GM18520 (cell line): ENCODE measurements around the gene C9orf152.

Experiments used
- ATAC-seq: cut with Tn5 transposase; IDR thresholded peaks from one replicate; pipeline ENCODE4 v1.9.1; 2021; ENCODE audit not compliant: unreplicated experiment

The C9orf152 gene

DNA sequence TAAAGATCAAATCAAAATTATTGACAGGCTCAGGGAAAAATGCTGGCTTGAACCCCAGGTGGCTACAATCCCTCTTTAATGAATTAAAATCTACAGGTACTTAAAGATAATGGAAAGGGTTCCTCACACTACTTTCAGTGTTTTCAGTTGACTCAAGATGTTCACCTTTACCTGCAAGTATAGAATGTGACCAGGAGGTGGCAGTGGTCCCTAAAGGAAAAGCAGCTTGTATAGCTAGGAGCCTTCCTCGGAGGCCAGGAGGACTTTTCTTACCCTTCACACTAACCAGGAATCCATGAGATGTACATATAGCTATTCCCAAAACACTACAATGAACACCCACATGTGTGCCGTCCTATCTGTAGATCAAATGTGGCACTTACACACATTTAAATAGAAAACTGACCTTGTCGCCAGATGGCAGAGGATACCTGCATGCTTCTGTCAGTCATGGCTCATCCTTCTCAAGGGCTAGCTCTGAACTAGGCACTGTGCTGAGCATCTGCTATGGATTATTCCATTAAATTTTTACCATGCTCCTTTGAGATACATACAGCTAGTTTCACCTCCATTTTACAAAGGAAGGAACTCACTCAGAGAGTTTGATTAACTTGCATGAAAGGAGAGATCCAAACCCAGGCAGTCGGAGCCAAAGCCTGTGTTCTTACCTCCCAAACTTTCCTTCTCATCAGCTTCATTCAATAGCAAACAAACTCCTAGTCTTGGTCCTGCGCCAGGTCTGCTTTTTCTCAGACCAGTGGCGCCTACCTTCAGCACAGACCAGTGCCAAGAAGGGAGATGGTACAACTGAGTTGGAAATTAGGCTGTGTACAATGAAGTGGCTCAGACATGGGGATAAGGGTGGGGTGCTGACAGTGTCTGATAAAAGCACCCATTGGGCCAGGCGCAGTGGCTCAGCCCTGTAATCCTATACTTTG is 24.5 kb downstream of the C9orf152 start:
- ATAC-seq: peak; percentile 77

DNA sequence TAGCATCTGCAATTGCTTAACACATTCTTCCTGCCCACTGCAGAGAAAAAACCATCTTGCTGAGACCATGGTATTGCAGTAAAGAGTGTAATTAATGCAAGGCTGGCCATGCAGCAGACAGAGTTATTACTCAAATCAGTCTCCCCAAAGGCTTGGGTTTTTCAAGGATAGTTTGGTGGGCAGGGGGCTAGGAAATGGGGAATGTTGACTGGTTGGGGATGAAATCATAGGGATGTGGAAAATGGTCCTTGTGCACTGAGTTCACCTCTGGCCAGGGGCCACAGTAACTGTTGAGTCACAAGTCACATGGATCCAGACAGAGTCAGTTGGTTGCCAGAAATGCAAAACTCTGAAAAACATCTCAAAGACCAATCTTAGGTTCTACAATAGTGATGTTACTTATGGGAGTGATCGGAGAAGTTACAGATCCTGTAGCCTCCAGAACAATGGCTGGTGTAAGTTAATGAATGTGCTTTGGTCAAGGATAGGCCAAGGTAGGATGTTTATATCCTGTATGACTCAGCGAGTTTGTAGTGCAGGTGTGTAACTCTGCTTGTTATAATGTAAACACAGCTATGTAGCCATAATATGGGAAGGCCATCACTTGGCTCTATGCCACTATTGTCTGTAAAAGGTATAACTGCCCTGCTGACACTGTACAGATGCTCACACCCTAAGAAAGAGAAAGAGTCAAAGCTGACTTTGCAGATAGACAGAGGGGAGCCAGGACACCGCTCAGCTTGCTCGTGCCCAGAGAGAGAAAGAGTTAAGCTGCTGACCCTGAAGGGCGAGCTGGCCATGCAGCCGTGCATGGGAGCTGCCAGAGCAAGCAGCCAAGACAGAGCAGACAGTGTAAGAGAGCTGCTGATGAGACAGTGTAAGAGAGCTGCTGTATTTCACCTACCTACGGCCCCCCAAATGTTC is 27.2 kb downstream of the C9orf152 start:
- ATAC-seq: no peak

DNA sequence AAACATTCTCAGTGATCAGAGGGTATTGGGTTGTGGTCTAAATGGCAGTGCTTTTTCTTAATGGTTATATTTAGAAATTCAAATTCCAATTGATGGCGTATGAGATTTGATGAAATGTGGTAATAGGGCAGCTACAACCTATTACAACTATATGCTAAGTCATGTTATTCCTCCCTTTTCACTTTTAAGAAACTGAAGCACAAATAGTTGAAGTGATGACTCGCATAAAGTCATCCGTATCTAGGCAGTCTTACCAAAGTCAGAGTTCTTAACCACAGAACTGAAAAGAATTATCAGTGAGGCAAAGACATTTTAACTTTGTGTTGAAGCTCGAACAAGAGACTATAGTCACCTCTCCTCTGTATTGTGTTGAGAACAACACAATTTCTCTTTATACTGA is 28.2 kb downstream of the C9orf152 start:
- ATAC-seq: no peak

DNA sequence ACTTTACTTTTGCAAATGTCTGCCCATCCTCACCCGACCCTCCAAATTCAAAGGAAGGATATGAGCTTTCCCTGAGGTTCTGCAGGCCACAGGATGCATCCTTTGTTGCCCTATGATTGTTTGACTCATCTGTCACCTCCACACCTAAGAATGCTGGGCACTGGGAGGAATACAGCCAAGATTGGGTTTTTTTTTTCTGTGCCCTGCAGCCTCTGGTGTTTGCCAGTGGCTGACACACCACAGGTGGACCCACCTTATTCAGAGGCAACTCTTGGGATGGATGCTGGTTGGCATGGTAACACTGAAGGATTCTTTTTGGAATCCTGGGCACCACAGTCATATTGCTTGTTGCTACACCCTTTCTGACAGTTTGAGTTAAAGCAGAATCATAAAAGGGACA is 29.7 kb downstream of the C9orf152 start:
- no peak for ATAC-seq

DNA sequence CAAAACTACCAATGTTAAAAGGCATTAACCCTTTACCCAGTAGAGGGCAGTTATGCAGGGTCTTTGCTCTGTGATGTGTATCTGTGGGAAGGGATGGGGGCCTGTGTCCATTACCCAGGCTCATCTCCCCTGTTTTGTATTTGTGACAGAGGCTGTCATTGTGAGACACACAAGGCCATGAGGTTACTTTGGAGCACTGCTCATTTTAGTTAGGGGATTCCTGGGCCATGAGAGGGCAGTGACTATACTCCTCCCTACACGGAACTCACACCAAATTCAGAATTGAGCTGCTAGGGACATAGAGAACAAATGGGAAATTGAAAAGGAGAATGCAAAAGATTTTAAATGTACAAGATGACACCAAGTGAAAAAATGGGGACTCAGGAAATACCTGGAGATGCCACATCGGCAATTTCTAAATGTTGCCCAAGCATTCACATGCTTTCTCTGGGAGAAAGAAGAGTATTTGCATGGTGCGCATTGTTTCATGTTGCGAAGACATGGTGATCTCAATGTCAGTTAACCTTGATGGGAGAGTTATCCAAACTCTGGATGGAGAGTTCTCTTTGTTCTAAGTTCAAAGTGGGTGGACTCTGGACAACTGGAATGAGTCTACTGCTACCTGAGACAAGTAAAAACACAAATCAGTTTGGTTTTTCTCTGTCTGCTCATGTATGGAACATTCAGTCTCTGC is 32.5 kb downstream of the C9orf152 start:
- no peak for ATAC-seq

DNA sequence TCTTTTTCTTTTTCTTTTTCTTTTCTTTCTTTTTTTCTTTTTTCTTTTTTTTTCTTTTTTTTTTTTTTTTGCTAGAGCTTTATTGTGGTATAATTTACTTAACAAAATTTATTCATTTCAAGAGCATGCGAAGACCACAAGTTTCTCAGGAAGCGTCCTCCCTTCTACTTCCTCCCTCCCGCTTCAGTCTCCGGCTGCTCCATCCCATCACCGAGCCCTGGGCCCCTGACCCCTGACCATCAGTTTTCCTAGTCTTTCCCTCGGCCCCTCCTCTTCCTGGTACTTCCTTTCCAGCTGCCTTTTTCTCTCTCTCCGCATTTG is 34.7 kb downstream of the C9orf152 start:
- ATAC-seq: no peak

DNA sequence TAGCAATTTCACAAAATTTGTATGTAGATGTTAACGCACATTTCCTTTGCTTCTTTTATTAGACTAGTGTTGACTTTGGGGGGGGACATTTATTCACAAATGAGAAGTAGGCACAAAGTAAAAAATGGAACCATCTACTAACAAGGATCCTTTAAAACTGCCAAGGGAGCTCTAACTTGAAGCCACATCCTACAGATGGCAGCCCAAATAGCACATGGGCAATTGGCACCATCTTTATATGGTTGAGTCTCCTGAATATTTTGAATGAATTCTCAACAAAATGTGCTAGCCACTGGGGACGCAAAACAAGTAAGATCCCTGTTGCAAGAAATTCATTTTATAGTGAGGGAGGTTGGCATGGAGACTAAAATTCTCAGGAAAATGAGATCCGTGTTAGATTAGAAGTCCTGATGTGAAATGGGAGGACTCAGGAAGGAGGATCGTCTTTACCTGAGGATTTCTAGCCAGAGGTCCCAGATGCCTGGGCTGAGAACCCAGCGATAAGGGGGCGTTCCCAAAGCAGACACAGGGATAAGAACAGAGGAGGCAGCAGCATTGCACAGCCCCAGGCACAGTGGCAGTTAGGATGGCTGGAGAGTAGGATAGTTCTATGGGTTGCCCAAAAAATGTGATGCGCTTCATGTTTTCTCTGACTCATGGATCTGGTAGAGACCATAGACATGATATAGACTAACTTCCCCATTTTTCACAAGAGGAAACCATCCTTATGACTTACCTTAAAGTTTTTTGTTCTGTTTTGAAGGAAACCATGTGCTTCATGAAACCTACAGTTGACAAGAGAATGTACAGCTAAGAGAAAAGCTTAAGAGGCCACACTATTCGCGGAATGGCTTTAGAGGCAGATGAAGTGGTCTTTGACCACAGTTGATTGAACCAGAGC is 37.4 kb downstream of the C9orf152 start:
- no peak for ATAC-seq

DNA sequence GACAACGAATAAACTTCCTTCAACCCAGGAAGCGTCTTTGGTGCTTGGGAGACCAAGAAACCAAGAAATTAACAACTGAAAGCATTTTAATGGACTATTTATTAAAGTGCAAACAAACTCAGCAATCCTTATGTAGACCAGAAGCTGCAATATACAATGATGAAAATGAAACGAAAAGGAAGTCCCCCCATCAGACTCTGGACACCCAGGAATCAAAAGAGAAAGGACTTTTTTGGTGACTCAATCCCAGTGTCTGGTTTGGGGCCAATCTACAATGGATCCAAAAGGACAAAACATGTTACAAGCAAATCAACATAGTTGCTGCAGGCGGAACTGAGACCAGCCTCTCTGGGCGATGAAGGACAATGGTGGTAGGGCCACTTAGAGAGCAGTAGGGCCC is 39.5 kb downstream of the C9orf152 start:
- ATAC-seq: no peak

DNA sequence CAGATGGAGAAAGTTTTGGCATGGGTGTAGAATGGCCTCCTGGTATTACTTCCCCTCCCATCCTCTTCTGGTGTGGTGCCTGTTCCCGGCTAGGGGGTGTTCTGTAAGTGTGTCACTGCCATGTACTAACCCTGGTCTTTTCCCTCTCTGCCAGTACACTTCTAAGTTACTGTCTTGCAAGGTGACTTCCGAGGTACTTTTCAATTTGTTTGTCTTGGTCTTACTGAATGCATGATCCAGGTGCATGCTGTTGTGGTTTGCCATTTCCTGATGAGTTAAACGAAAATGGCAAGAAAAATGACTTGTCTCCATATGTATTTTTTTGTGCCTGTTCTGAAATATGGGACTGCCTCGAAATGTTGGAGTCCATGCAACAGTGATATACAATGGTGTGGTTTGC is 46.0 kb downstream of the C9orf152 start:
- ATAC-seq: no peak

DNA sequence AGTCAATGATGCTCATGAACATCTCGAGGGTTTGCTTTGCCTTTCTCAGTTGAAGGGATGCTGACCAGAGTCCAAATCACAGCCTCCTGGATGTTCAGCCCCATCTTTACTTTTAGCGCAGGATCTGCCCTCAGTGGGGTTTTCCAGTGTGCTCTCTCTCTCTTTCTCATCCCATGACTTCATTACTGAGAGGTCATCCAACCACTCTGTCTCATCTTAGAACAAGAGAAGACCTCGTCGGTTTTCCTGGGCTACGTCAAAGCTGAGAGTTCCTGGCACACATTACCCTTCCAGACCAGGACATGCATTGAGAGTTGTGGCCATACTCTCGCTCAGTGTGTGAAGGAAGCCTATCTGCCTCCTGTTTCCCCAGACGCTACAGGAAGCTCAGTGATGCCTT is 47.3 kb downstream of the C9orf152 start:
- no peak for ATAC-seq

DNA sequence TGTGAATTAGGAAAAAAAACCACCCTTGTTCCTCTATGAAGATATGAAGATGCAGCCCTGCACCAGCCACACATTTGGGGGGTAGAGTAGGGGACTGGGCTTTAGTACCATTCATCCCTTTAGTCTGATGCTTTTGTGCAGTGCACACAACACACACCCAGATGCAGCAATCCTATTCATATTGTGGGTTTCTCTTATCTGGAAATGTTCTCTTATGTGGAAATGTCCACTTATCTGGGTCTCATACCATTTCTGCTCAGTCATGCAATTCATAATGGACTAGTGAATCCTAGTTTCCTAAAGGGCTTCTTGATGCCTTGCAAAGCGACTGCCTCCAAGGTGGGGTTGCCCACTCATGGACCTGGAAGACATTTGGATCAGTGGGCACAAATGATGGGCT is 47.8 kb downstream of the C9orf152 start:
- ATAC-seq: no peak

DNA sequence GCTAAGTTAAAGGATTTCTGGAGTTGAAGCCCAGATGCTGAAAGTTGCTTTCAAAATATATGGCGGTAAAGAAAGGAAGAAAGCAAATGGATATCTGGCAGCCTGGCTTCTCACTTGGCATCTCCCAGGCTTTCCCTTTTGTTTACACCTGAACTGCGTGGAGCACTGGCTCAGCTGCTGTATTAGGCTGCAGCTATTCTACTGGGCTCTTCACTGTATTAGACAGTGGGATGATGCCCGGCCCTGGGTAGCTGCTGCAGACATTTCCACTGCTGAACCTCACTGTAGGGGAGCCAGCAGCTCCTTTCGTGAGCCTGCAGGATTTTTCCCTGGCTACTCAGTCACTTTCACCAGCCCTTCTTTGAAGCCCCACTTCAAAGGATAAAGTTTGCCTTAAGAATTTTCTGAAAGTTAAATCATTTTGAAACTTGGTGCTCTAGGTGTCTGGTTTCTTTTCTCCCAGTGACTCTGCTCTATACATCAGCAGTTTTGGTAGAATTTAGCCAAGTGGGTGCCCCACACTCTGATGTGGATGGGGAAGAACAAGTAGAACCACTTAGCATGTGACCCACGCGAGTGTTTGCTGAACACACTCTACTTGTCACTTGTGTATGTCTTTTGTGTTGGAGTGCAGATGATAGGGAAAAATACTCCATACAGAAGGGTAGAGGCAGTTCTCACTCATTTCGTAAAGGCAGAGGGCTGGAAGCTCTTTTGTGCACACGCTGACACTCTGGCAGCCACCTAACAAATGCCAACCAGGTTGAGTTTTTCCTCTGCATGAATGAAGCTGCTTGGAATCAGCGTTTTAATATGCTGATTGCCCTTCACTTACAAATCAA is 49.9 kb downstream of the C9orf152 start:
- no peak for ATAC-seq

DNA sequence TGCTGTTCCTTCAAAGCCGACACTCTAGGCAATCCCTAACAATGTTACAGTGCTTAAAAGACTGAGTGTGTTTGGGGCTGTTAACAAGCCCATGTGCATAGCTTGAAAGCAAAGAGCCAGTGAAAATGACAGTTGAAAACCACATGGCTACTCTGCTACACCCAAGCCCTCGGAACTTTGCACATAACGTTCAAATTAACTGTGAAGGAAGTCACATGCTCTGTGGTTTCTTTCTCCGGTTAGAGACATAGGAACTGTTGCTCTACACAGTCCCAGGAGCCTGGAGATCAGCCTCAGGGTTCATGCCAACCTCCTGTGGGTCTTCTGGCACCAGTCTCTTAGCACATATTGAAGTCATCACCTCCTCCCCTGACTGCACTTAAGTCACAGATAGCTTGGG is 51.1 kb downstream of the C9orf152 start:
- ATAC-seq: peak; percentile 78

DNA sequence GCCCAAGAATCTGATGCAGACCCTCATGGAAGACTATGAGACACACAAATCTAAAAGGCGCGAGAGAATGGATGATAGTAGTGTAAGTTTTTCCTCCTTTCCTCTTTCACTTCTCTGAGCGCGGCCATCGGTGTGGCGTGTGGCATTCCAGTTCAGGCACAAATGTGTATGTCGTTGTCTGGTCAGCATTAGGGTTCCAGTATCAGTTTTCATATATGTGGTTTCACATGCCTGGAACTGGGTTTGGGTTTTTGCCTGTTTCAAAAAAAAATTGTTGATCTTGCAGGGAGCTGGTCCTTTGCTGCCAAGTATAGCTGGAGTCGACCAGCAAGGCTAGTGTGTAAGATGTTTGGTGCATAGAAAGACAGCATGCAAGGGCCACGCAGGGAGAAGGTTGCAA is 51.5 kb downstream of the C9orf152 start:
- ATAC-seq: no peak

DNA sequence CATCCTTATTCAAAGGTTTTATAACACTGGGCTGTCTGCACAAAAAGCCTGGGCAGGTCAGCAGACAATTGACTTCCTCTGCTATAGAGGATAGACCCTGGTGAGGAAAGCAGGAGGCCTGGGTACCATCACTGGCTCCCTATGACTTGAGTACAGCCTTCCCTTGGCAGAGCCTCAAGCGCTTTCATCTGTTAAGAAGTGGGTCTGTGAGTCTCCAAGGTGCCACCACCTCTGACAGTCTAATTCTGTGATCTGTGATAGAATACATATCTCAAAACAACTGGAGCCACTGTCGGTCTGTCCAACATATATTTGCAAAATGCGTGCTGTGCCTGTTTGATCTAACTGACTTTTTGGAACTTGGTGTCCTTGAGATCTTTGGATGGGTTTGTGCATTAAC is 52.2 kb downstream of the C9orf152 start:
- no peak for ATAC-seq

DNA sequence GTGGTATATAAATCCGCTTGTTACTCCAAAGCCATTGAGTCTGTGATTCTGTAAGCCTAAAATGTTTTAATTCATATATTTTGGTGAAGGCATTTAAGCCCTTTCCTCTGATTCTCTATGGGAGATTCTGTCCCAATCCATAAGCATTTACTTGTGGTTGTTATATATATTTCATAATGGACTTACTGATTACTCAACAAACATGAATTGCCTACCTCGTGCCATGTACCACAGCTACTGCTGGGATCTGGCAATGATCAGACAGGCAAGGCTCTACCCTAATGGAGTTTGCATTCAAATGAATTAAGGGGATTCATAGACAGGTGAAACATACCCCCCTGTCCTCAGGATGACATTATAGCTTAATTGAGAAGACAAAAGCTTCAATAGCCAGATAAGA is 54.5 kb downstream of the C9orf152 start:
- no peak for ATAC-seq

DNA sequence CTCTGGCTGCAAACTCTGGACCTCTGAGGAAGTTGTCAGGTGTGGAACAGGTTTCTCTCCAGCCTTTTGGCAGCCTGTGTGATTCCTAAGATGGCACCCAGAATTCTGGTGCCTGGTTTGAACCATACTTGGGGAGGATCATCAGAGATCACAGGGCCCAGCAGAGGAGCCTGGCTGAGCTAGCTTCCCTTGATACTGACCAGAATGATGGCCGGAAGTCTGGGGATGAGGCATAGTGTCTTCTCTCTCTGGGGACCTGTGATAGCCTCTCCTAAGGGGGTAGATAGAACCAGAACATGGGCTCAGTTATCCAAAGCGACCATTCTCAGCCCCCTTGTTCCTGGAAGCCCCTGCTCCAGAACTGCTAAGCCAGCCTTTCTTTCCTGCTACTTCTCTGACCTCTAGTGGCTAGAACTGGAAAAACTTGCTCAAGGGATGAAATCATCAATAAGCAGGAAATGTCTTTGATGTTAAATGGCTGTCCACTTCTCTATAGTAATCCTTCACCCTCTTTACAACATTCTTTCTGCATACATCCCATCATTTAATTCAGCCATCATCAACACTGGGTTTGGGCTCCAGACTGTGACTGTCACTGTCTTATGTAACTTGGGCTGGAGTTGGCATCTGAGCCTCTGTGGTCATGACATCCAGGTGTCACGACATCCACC is 55.1 kb downstream of the C9orf152 start:
- no peak for ATAC-seq
